ENCODE measurements around the gene SEC14L1.

GRCh38 chr17:77173104-77173503 lies 32.3 kb downstream of the SEC14L1 start:
- TF ChIP-seq CTCF (IDR thresholded peaks at IDR 0.05) (no peak), JUN (CRISPR knock-in tag; IDR thresholded peaks at IDR 0.05) (no peak), NR1H2 (CRISPR knock-in tag; IDR thresholded peaks at IDR 0.05) (no peak), MLX (CRISPR knock-in tag; IDR thresholded peaks at IDR 0.05) (no peak), ETV6 (CRISPR knock-in tag; IDR thresholded peaks at IDR 0.05) (no peak), IRF1 (CRISPR knock-in tag; IDR thresholded peaks at IDR 0.05) (no peak)

All from WTC11 (cell line).